ENCODE measurements around the gene CORT. TPM values are rescaled to one million over a fixed set of nuclear protein-coding genes. Genes with fewer than 3 reads are reported as not detected.

Gene CORT
- total and polyA plus RNA-seq, 9 donors = 0.11 to 0.51 (median 0.42) TPM; not detected in 4

- H3K4me3 ChIP-seq = no peak overlapping the region
- H3K27me3 ChIP-seq = no peaks in the 10 kb centered on the region
- WGBS, 3 donors = 81 to 90% (median 87%) methylated on average over 2 of the region's 2 CpGs
- no peak overlapping the region for H3K27ac ChIP-seq
- no peaks in the 10 kb centered on the region for H3K4me1 ChIP-seq (ENCODE audit: insufficient read depth)
- DNase-seq = no peak
- no peaks in the 10 kb centered on the region for H3K36me3 ChIP-seq
- H3K9me3 ChIP-seq = no peaks in the 10 kb centered on the region
- intact Hi-C loops (cut with DNase I) = no loop called here
- TF ChIP-seq CTCF (IDR thresholded peaks at IDR 0.05) (no peak), POLR2A (IDR thresholded peaks at IDR 0.05) (no peak), EP300 (IDR thresholded peaks at IDR 0.05) (no peak)
Measured at GRCh38 chr1:10440305-10440704, 9.5 kb upstream of the CORT start.

DNA sequence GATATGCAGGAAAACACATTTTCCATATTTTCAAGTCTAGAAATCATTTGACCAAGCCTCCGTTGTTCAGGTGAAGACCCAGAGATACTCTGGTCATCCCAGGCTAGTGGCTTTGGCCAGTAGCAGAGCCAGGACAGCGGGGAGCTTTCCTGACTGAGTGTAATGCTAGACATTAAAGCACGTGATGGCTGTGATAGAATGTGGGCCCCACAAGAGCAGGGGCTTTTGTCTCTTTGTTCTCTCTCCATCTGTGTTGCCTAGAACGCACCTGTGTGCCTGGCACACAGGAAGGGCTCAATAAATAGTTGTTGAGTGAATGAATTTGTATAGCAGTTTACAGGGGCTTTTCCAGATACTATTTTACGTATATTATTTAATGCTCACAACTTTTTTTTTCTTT is 9.0 kb upstream of the CORT start:
- 94 to 96% (median 95%) methylated on average over 5 of the region's 5 CpGs for WGBS, 3 donors
- intact Hi-C loops (cut with DNase I) = no loop called here
- no peaks in the 10 kb centered on the region for H3K4me1 ChIP-seq (ENCODE audit: insufficient read depth)
- H3K36me3 ChIP-seq = no peaks in the 10 kb centered on the region
- H3K9me3 ChIP-seq = no peaks in the 10 kb centered on the region
- DNase-seq = no peak
- no peak overlapping the region for H3K4me3 ChIP-seq
- TF ChIP-seq CTCF (IDR thresholded peaks at IDR 0.05) (no peak), EP300 (IDR thresholded peaks at IDR 0.05) (no peak), POLR2A (IDR thresholded peaks at IDR 0.05) (no peak)
- no peak overlapping the region for H3K27ac ChIP-seq
- H3K27me3 ChIP-seq = no peaks in the 10 kb centered on the region

- Histone ChIP-seq H3K9me3 (no peaks in the 10 kb centered on the region), H3K4me3 (no peak overlapping the region), H3K27ac (no peak overlapping the region), H3K4me1 (ENCODE audit: insufficient read depth) (no peaks in the 10 kb centered on the region), H3K27me3 (no peaks in the 10 kb centered on the region), H3K36me3 (no peaks in the 10 kb centered on the region)
- WGBS, 3 donors = 91 to 97% (median 93%) methylated on average over 6 of the region's 6 CpGs
- TF ChIP-seq CTCF (IDR thresholded peaks at IDR 0.05) = no peak
- no peak for TF ChIP-seq POLR2A (IDR thresholded peaks at IDR 0.05)
- TF ChIP-seq EP300 (IDR thresholded peaks at IDR 0.05) = no peak
- intact Hi-C loops (cut with DNase I) = no loop called here
- DNase-seq = no peak
Measured at GRCh38 chr1:10444248-10444647, 5.6 kb upstream of the CORT start.

GRCh38 chr1:10444795-10445397 is 4.9 kb upstream of the CORT start:
- 87 to 89% (median 88%) methylated on average over 7 of the region's 7 CpGs for WGBS, 3 donors
- Histone ChIP-seq H3K9me3 (no peaks in the 10 kb centered on the region), H3K4me1 (ENCODE audit: insufficient read depth) (no peaks in the 10 kb centered on the region), H3K27me3 (no peaks in the 10 kb centered on the region), H3K27ac (no peak overlapping the region), H3K36me3 (no peaks in the 10 kb centered on the region), H3K4me3 (no peak overlapping the region)
- no peak for TF ChIP-seq EP300 (IDR thresholded peaks at IDR 0.05)
- TF ChIP-seq POLR2A (IDR thresholded peaks at IDR 0.05) = no peak
- TF ChIP-seq CTCF (IDR thresholded peaks at IDR 0.05) = no peak
- no peak for DNase-seq
- intact Hi-C loops (cut with DNase I) = no loop called here
